Neuron (in vitro differentiated cells): Measurements from ENCODE around the gene KIF5C.

ENCODE experiments used
- H2AFZ ChIP-seq: one replicate; pipeline ENCODE4 v1.6.1; 2013; ENCODE audit warnings: low read depth, mild to moderate bottlenecking, inconsistent platforms, low read length, moderate library complexity
- H3K27me3 ChIP-seq: one replicate; pipeline ENCODE4 v1.6.1; 2013; ENCODE audit warnings: low read length; ENCODE audit not compliant: insufficient read depth
- H3K36me3 ChIP-seq: one replicate; pipeline ENCODE4 v1.6.1; 2013; ENCODE audit warnings: low read length; ENCODE audit not compliant: insufficient read depth
- H3K4me1 ChIP-seq: one replicate; pipeline ENCODE4 v1.6.1; 2013; ENCODE audit warnings: low read length; ENCODE audit not compliant: insufficient read depth
- H3K4me3 ChIP-seq: 2 replicates; pipeline ENCODE4 v1.5.1; 2013; ENCODE audit warnings: mild to moderate bottlenecking, low read length, moderate library complexity
- H3K9me3 ChIP-seq: one replicate; pipeline ENCODE4 v1.6.1; 2013; ENCODE audit warnings: low read length

Gene KIF5C

GRCh38 chr2:148936857-148937450, 61.9 kb downstream of the KIF5C start:
- Histone ChIP-seq H3K4me3 (no peak overlapping the region), H3K4me1 (peaks cover 10% of the 10 kb centered on the region), H3K36me3 (peaks cover 79% of the 10 kb centered on the region), H2AFZ (no peak overlapping the region), H3K27me3 (no peaks in the 10 kb centered on the region), H3K9me3 (no peaks in the 10 kb centered on the region)

GRCh38 chr2:148939271-148939670, 64.2 kb downstream of the KIF5C start:
- Histone ChIP-seq H3K9me3 (peaks cover 3% of the 10 kb centered on the region), H3K4me3 (no peak overlapping the region), H2AFZ (no peak overlapping the region), H3K4me1 (no peaks in the 10 kb centered on the region), H3K36me3 (peaks cover 76% of the 10 kb centered on the region), H3K27me3 (no peaks in the 10 kb centered on the region)

GRCh38 chr2:148943097-148943496, 68.1 kb downstream of the KIF5C start:
- Histone ChIP-seq H2AFZ (no peak overlapping the region), H3K27me3 (no peaks in the 10 kb centered on the region), H3K36me3 (peaks cover 74% of the 10 kb centered on the region)

GRCh38 chr2:148944536-148944935, 69.5 kb downstream of the KIF5C start:
- no peaks in the 10 kb centered on the region for H3K27me3 ChIP-seq
- peaks cover 78% of the 10 kb centered on the region for H3K36me3 ChIP-seq
- no peaks in the 10 kb centered on the region for H3K4me1 ChIP-seq
- peaks cover 10% of the 10 kb centered on the region for H3K9me3 ChIP-seq
- H3K4me3 ChIP-seq, result no peak overlapping the region
- H2AFZ ChIP-seq, result no peak overlapping the region

More at GRCh38 chr2:148943097-148943496, 68.1 kb downstream of the KIF5C start:
- Histone ChIP-seq H3K4me1 (no peaks in the 10 kb centered on the region), H3K9me3 (peaks cover 10% of the 10 kb centered on the region), H3K4me3 (no peak overlapping the region)

- Histone ChIP-seq H3K4me1 (no peaks in the 10 kb centered on the region), H3K36me3 (peaks cover 83% of the 10 kb centered on the region), H3K4me3 (no peak overlapping the region), H3K27me3 (no peaks in the 10 kb centered on the region), H3K9me3 (peaks cover 10% of the 10 kb centered on the region), H2AFZ (no peak overlapping the region)
Observed at GRCh38 chr2:148947299-148947698, 72.3 kb downstream of the KIF5C start.

- no peak overlapping the region for H2AFZ ChIP-seq
- no peaks in the 10 kb centered on the region for H3K27me3 ChIP-seq
- peaks cover 82% of the 10 kb centered on the region for H3K36me3 ChIP-seq
Observed at GRCh38 chr2:148948868-148949267, 73.8 kb downstream of the KIF5C start.

GRCh38 chr2:148949348-148949747, 74.3 kb downstream of the KIF5C start:
- Histone ChIP-seq H3K9me3 (peaks cover 6% of the 10 kb centered on the region), H3K4me1 (no peaks in the 10 kb centered on the region), H3K4me3 (no peak overlapping the region), H3K36me3 (peaks cover 77% of the 10 kb centered on the region), H3K27me3 (no peaks in the 10 kb centered on the region), H2AFZ (no peak overlapping the region)

More at GRCh38 chr2:148948868-148949267, 73.8 kb downstream of the KIF5C start:
- Histone ChIP-seq H3K9me3 (peaks cover 8% of the 10 kb centered on the region), H3K4me3 (no peak overlapping the region), H3K4me1 (no peaks in the 10 kb centered on the region)

- Histone ChIP-seq H3K4me3 (no peak overlapping the region), H3K4me1 (no peaks in the 10 kb centered on the region), H2AFZ (no peak overlapping the region), H3K9me3 (peaks cover 1% of the 10 kb centered on the region), H3K36me3 (peaks cover 76% of the 10 kb centered on the region), H3K27me3 (no peaks in the 10 kb centered on the region)
Observed at GRCh38 chr2:148952621-148953020, 77.6 kb downstream of the KIF5C start.

- H3K27me3 ChIP-seq, result no peaks in the 10 kb centered on the region
- no peak overlapping the region for H3K4me3 ChIP-seq
- no peaks in the 10 kb centered on the region for H3K4me1 ChIP-seq
- H3K9me3 ChIP-seq, result no peaks in the 10 kb centered on the region
- peaks cover 80% of the 10 kb centered on the region for H3K36me3 ChIP-seq
- H2AFZ ChIP-seq, result no peak overlapping the region
Observed at GRCh38 chr2:148953426-148953825, 78.4 kb downstream of the KIF5C start.

GRCh38 chr2:148954536-148954935, 79.5 kb downstream of the KIF5C start:
- Histone ChIP-seq H3K4me3 (no peak overlapping the region), H2AFZ (no peak overlapping the region), H3K9me3 (no peaks in the 10 kb centered on the region), H3K4me1 (no peaks in the 10 kb centered on the region), H3K36me3 (peaks cover 75% of the 10 kb centered on the region), H3K27me3 (no peaks in the 10 kb centered on the region)

- Histone ChIP-seq H3K4me1 (no peaks in the 10 kb centered on the region), H2AFZ (no peak overlapping the region), H3K36me3 (peaks cover 77% of the 10 kb centered on the region), H3K9me3 (no peaks in the 10 kb centered on the region), H3K27me3 (no peaks in the 10 kb centered on the region), H3K4me3 (no peak overlapping the region)
Observed at GRCh38 chr2:148955798-148956197, 80.8 kb downstream of the KIF5C start.

- Histone ChIP-seq H2AFZ (no peak overlapping the region), H3K9me3 (no peaks in the 10 kb centered on the region), H3K4me3 (no peak overlapping the region), H3K27me3 (no peaks in the 10 kb centered on the region), H3K36me3 (peaks cover 76% of the 10 kb centered on the region), H3K4me1 (no peaks in the 10 kb centered on the region)
Observed at GRCh38 chr2:148957023-148957422, 82.0 kb downstream of the KIF5C start.

- H2AFZ ChIP-seq, result no peak overlapping the region
- no peaks in the 10 kb centered on the region for H3K9me3 ChIP-seq
- peaks cover 77% of the 10 kb centered on the region for H3K36me3 ChIP-seq
- no peak overlapping the region for H3K4me3 ChIP-seq
- no peaks in the 10 kb centered on the region for H3K27me3 ChIP-seq
- no peaks in the 10 kb centered on the region for H3K4me1 ChIP-seq
Observed at GRCh38 chr2:148959745-148960144, 84.7 kb downstream of the KIF5C start.

- Histone ChIP-seq H3K4me3 (no peak overlapping the region), H3K9me3 (no peaks in the 10 kb centered on the region), H3K36me3 (peaks cover 74% of the 10 kb centered on the region), H2AFZ (no peak overlapping the region), H3K4me1 (no peaks in the 10 kb centered on the region), H3K27me3 (no peaks in the 10 kb centered on the region)
Observed at GRCh38 chr2:148960483-148960882, 85.5 kb downstream of the KIF5C start.
